NCI-H2171 (cell line): ENCODE results near the gene ADIRF.
"Not testable (repeated sequence)": the region's sequence is repeated elsewhere in the genome, so short reads cannot be mapped to it uniquely, and the experiment has no call there.

Experiments
- DNase-seq: peaks from one replicate; lab custom pipeline; 2025; lab: John Stamatoyannopoulos, UW

ADIRF gene

DNA sequence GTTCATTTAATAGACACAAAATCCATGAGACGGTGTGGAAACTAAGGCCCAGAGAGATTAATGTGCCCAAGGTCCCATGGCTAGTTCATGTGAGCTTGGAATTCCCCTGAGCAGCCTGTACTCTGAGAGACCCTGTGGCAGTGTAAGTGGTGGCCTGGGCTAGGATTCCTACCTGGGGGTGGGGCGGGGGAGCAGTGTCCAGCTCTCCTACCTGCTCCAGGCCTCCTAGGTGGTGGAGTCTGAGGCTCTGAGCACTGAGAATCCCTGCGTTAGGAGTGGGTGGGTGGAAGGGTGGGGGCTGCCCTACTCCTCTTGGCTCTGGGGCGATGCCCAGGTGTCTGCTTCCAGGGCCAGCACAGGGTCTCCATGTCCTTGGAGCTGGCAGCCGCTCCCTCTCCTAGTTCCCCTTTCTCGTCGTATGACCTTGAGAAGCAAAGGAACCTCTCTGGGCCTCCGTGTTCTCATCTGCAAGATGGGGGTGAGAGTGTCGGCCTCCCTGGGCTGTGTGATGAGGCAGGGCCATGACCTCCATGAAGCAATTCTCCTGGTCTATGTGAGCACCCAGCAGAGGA is 7.3 kb upstream of the ADIRF start:
- no peak for DNase-seq

DNA sequence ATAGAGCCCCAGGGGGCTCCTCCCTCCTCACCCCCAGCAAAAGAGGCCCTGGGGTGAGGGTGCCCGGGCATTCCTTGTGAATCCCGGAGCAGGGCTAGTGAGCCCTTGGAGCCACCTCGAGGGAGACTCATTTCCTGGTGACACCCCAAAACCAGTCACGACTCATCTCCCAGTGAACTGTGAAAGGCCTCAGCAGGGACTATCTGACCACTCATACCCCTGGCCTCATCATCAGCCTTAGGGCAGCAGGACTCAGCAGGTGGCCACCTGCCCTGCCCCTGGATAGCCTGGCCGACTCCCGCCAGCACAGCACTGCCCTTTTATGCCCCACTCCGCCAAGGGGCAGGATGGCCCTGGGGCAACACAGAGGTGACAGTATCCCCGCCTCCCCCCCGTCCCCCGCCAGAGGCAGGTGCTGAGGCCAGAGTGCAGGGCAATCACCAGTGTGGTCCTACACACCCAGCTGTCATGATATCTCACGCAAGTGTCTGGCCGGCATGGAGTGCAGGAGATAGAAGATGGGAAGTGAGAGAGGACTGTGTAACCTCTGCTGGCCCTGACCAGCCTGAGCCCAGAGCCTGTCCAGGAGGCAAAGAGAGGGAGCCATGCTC is 6.7 kb upstream of the ADIRF start:
- no peak for DNase-seq

DNA sequence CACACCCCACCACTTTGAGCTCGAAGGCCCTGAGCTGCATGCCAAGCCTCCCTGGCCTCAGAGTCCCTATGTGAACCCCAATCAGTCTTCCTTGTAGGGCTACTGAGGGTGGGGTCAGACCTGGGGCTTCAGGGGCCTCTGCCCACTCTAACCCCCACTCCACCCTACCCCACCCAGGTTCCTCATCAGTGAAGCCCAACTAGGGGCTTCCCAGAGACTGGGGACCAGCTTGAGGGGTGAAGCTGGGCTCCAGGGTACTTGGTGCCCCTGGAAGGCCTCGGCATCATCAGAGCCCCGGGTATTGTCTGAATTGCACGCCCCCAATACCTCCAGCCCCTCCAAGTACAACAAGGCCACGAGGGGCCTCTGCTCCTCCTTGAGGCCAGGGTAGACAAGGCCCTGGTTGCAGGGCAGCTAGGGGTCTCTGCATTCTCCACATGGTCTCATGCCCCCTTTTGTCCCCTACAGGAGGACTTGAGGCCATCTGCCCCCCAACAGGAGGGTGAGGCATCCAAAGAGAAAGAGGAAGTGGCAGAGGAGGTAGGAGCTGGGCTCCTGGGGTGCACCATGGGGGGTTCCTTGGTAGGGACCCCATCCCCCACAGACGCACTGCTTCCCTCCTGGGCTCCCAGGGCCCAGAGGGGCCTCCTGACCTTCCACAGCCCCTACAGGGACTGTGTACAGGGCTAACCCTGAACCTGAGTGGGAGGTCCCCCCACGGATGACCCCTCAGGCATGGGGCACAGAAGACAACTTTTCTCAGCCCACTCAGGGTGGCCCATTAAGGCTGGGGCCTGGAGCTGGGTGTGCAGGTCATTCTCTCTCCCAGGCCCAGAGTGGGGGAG is 5.9 kb upstream of the ADIRF start:
- DNase-seq = no peak

DNA sequence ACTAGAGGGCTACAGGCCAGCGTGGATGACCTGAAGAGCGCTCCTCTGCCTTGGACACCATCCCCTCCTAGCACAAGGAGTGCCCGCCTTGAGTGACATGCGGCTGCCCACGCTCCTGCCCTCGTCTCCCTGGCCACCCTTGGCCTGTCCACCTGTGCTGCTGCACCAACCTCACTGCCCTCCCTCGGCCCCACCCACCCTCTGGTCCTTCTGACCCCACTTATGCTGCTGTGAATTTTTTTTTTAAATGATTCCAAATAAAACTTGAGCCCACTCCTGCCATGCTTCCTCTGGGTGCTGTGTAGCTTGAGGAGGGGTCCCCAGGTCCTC is 5.3 kb upstream of the ADIRF start:
- DNase-seq = no peak

DNA sequence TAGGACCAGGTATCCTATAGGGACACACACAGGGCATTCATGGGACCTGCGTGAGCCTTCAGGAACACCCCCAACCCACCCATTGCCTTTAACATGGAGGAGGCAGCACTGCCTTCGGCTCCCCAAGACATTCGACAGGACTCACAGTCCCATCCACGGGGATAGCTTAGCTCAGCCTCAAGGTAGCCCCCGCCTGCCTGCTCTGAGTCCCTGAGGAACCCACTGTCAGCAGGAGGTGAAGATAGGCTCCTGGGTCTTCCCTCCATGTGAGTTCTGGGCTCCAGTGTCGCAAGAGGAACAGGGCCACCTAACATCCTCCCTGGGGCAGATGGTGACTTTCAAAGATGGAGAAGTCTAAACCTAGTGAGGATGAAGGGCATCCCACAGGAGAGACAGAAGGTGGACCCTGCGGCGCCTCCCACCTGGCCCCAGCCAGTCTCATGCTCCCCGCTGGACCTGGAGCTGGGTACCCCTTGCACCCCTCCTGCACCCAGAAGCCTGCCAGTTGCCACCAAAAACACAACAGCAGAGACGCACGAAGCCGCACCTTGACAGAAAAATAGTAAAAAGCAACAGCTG is 4.9 kb upstream of the ADIRF start:
- no peak for DNase-seq

DNA sequence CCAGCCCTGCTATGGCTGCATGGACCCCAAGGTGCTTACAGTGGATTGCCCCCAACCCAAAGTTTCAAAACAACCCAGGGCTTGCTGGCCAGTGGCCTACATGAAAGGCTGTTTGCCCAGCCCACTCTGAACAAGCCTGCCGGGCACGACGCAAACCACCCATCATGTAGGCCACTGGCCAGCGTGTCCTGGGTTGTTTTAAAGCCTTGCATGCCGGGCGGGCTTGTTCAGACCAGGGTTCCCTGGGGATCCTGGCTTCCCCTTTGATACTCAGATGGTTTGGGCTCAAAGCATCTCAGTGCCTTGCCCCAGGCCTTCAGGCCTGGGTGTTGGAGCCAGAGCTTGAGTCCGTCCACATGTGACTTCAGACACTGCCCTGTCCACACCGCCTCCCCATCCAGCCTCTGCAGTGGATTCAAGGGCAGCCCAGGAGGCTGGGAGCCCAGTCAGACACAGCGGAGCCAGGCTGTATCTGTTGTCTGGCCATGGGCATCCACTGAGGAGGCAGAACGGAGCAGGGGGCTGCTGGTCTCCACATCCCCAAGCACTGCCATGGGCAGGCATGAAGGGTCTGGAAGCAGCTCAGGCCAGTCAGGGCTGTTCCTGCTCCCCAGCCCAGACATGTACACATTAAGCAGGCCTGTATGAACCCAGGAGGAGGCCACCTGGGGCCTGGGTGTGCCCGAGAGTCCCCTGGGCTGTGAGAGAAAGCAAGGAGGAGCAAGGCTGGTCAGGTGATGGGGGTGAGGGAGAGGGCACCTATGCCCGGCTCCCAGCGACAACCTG is 4.0 kb upstream of the ADIRF start:
- DNase-seq = no peak

DNA sequence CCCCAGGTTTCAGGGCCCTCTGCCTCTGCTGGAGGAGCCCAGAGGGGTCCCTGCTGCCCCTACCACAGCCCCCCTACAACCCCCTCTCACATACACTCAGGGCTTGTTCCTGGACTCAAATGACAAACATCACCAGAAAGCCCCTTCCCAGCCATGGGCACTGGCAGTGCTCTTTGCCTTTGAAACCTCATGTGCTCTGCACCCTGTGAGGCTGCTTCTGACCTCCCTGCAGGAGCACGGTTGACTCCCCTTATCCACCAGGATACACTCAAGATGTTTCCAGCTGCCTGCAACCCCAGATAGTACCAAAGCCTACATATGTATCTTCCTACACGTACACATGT is 3.5 kb upstream of the ADIRF start:
- DNase-seq = no peak

DNA sequence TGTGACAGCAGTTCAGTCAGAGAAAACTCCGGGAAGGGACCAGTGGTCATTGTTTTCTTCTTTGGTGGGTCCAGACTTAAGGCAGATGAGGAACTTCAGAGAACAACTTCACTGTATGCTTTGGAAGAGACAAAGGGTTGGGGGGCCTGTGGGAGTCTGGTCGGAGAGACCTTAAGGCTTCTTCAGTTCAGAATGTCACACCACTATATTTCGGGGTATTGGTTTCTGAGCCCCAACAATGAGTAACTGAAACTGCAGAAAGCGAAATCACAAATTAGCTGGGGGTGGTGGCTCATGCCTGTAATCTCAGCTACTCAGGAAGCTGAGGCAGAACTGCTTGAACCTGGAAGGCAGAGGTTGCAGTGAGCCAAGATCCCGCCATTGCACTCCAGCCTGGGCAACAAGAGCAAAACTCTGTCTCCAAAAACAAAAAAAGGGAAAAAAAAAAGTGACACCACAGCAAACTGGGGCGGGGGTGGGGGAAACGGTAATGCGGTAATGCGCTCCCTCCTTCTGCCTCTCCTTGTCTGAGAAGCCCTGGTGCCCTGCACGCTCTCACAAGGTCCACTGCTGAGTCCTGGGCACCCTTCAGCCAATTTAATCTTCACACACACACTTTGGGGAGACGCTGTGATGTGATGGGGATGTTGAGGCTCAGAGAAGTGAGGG is 2.2 kb upstream of the ADIRF start:
- no peak for DNase-seq

DNA sequence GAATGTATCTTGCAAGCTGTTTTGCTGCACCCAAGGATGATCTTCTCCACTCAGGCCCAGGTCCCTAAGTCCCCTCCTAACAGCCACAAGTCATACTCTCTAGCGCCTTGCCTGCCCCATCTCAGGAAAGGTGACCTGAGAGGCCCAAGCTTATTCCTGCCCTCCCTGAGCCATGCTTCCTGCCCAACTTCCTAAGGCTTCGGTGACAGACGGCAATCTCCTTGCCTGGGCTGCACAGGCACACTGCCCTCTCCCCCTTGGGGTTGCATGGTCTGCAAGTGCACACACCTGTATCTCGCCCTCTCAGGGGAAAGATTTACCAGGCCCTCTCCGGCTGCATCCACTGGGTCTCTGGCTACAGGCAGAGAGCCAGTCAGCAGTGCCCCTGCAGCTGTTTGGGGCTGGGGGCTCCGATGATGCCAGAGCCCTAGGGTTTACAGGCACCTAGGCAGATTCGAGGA is 771 bp upstream of the ADIRF start:
- no peak for DNase-seq

DNA sequence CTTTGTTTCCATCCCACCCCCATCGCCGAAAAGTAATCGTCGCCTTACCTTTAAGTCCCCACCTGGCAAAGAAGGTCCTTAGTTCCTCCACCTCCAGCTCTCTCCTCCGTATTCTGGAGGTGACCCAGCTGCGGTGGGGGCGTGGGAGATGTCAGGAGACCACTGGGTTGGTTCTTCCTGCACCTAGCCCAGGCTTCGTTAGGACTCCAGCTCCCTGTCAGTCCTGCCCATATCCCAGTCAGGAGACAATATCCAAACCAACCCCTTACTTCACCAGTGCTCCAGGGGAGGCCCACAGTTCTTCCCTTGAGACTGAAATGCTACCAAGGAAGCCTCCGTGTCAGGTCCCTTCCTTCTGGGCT is 693 bp downstream of the ADIRF start:
- DNase-seq = no peak

DNA sequence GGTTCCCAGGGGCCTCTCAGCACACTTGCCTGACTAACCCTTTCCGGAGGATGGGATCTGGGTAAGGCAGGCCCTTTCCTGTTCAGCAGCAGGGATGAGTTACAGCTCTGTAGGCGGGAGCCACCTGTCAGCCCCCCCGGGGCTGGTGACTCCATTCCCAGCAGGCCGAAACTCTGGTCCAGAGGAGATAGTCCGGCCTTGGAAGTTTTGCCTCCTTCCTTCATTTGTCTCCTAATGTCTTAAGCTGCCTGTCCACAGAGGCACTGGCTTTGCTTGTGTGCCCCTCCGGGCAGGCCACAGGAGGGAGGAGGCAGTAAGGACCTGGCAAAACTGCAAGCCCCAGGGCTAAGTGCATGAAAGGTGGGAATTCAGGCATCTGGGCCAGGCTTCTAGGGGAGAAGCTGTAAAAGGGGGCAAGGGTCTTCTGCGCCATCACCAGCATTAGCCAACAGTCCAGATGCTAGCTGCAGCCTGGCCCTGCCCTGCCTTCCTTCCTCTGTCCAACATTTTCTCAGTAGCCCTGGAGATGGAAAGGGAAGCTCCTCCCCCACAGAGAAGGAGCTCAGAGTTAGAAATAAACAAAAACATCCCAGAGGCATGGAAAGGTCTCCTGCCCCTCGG is 1.2 kb downstream of the ADIRF start:
- DNase-seq = peak; percentile 36

DNA sequence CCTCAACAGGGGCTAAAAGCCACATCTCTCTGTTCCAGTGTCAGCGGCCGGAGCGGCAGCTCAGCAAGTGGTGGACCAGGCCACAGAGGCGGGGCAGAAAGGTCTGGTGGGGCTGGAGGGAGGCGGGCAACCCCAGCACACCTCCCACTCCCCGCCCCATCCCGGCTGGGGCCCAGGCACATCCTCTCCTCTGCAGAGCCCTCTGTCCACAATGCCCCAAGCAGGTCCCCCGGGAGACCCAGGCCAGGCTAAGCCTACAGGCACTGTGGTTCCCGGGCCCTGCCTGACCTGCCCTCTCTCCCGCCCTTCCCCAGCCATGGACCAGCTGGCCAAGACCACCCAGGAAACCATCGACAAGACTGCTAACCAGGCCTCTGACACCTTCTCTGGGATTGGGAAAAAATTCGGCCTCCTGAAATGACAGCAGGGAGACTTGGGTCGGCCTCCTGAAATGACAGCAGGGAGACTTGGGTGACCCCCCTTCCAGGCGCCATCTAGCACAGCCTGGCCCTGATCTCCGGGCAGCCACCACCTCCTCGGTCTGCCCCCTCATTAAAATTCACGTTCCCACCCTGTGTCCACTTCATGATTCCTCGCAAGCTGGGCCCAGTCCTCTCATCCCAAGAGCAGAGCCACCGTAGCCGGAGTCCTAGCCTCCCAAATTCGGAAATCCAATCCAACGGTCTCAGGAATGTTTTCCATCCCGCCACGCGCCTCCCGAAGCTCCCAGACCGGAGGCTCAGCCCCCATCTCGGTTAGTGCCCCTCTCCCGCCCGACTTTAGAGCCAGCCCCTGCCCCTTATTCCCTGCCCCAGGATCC is 2.1 kb downstream of the ADIRF start:
- DNase-seq = no peak

DNA sequence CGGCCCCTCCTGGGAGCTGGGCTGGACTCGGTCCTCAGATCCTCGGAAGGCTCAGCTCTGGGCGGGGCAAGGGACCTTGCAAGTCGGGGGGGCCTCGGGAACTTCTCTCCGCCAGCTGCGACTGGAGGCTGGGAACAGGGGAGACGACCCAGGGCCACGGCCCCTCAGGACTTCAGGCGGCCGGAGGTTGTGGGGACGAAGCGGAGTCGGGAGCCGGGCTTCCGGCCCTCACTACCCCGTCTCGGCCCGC is 2.6 kb downstream of the ADIRF start:
- no peak for DNase-seq

DNA sequence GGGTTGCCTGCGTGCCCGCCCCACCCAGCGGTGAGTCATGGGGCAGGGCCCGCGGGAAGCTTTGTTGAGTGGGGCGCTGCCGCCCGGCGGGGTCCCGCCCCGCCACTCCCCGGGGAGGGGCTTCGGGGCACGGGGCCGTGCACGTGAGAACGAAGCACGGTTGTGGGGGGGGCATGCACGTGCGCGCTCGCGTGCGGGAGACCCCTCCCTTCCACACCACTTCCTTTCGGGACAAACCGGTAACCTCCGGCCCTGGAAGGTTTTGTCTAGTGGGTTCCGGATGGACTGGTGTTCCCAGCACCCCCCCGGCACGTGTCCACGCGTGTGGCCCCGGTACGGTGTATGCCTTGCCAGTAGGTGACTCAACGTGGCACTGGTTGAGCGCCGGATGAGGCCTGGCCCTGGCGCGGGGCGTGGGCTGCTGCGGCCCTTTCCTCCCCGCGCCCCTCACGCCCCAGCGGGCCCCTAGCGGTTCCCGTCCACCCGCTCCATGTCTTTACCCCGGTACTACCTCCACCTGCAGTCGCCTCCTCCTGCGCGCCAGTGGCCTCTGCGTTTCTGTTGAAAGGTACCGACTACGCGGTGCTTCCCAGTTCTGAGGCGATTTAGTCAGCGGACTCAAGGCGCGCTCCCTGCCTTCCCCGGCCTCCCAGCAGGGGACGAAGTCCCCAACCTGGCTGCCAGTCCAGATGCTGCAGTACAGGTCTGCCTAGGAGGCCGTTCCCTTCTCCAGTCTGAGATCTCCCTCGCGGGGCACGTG is 3.1 kb downstream of the ADIRF start:
- DNase-seq = peak; percentile 63

DNA sequence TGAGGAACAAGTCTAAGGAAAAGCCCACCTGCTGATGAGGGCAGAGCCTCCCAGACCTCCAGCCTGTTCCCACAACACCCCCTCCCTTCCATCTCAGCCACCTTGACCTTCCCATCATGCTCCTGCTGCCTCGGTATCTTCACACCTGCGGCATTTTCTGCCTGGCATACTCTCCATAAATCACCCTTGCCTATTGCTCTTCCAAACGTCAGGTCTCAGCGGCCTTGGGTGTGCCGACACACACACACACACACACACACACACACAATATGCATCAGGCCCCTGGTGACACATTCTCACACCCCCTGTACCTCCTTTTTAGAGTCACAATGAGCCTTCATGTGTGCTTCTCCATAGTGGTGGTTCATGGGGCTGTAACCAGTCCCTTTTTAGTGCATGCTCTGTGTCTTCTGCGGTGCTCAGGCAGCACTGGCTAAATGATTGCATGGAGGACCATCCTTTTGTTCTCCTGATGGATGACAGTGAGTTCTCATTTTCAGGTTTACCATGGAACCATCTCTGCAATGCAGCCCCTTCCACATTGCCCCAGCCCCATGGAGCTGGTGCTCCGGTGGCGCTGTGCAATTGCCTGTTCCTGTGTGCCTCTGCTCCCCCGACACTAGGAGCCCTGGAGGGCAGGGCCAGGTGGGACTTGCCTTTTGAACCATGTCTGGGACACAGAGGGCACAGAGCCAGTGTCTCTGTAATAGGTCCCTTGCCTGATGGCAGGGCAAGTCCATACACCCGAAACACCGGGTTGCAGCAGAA is 4.5 kb downstream of the ADIRF start:
- DNase-seq = no peak

DNA sequence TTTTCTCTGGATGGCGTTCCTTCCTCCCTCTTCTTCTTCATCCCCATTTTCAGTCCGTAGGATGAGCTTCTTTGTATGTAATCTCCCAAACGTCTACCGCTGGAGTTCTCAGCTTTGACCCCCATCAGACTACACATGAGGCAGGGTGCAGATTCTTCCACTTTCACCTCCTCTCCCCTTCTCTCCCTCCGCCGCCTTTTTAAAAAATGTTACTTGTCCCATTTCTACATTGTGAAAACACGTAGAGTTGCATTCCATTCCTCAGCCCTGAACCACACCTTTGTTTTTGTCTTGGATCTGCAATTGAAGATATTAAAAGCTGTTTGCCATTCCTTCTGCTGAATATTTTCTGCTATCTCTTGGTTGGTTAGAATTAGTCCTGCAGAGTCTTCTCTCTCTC is 6.2 kb downstream of the ADIRF start:
- no peak for DNase-seq

DNA sequence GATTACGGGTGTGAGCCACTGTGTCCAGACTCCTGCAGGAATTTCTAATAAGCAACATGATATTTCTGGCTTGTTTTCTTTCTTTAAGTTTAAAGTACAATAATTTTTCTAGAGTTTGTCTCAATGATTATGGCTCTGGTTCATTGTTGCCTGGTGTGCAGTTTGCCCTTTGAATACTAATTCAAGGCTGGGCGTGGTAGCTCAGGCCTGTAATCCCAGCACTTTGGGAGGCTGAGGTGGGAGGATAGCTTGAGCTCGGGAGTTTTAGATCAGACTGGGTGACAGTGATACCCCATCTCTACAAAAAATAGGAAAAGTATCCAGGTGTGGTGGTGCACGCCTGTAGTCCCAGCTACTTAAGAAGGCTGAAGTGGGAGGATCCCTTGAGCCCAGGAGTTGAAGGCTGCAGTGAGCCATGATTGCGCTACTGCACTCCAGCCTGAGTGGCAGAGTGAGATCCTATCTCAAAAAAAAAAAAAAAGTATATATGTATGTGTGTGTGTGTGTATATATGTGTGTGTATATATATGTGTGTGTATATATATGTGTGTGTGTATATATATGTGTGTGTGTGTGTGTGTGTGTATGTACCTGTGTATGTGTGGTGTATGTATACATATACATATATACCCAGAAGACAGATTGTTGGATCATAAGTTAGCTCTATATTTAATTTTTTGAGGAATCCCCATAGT is 8.2 kb downstream of the ADIRF start:
- no peak for DNase-seq

DNA sequence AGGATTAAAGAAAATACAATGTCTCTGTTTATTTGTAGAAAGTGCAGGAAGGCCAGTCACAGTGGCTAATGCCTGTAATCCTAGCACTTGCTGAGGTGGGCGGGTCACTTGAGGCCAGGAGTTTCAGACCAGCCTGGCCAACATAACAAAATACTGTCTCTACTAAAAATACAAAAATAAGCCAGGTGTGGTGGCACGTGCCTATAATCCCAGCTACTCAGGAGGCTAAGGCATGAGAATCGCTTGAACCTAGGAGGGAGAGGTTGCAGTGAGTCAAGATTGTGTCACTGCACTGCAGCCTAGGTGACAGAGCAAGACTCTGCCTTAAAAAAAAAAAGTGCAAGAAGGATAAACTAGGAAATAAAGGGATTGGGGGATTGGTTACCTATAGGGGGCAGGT is 10.2 kb downstream of the ADIRF start:
- DNase-seq = not testable (repeated sequence)

DNA sequence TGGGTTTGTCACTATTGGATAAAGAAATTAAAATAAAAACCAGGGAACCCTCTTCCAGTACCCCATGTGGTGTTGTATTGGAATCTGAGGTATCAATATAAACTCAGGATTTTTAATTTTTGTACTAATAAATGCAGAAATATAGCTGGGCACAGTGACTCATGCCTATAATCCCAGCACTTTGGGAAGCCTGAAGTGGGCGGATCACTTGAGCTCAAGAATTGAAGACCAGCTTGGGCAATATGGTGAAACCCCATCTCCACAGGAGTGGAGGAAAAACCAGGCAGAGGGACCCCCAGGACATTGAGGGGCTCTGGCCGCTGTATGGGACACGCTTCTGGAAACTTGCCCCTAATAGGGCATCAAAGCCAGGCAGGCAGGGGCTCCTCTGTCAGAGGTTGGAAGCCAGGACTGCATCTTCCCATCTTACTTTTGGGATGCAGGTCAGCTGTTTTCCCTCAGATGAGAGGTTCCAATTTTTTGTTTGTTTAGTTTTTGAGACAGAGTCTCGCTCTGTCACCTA is 11.1 kb downstream of the ADIRF start:
- no peak for DNase-seq
